NCI-H2171 treated with DMSO at 0.1 percent for 48 hours (cell line): Measurements from ENCODE around the gene MPP3.

Experiments used
- DNase-seq: peaks from one replicate; lab custom pipeline; 2025; lab: John Stamatoyannopoulos, UW

Gene MPP3

GRCh38 chr17:43832168-43832975 lies 574 bp downstream of the MPP3 start:
- peak; percentile 50 for DNase-seq

- DNase-seq, result no peak
Observed at GRCh38 chr17:43831633-43832032, 1.3 kb downstream of the MPP3 start.

GRCh38 chr17:43830510-43831140 lies 2.3 kb downstream of the MPP3 start:
- no peak for DNase-seq

- DNase-seq, result no peak
Observed at GRCh38 chr17:43829738-43830137, 3.2 kb downstream of the MPP3 start.

GRCh38 chr17:43827596-43827995 lies 5.3 kb downstream of the MPP3 start:
- no peak for DNase-seq

GRCh38 chr17:43826206-43826605 lies 6.7 kb downstream of the MPP3 start:
- DNase-seq, result no peak

- DNase-seq, result no peak
Observed at GRCh38 chr17:43825567-43825966, 7.4 kb downstream of the MPP3 start.

- no peak for DNase-seq
Observed at GRCh38 chr17:43823350-43824084, 9.4 kb downstream of the MPP3 start.

- no peak for DNase-seq
Observed at GRCh38 chr17:43822570-43823190, 10.3 kb downstream of the MPP3 start.

GRCh38 chr17:43820759-43821158 lies 12.2 kb downstream of the MPP3 start:
- no peak for DNase-seq

- no peak for DNase-seq
Observed at GRCh38 chr17:43818966-43819365, 14.0 kb downstream of the MPP3 start.

GRCh38 chr17:43817826-43818225 lies 15.1 kb downstream of the MPP3 start:
- DNase-seq, result no peak

- peak; percentile 37 for DNase-seq
Observed at GRCh38 chr17:43816336-43817320, 16.3 kb downstream of the MPP3 start.

GRCh38 chr17:43814714-43815113 lies 18.2 kb downstream of the MPP3 start:
- no peak for DNase-seq

GRCh38 chr17:43814026-43814425 lies 18.9 kb downstream of the MPP3 start:
- DNase-seq, result no peak

GRCh38 chr17:43813386-43813785 lies 19.6 kb downstream of the MPP3 start:
- no peak for DNase-seq

- no peak for DNase-seq
Observed at GRCh38 chr17:43812396-43813265, 20.3 kb downstream of the MPP3 start.

- DNase-seq, result no peak
Observed at GRCh38 chr17:43810823-43811222, 22.1 kb downstream of the MPP3 start.

- DNase-seq, result no peak
Observed at GRCh38 chr17:43810226-43810715, 22.7 kb downstream of the MPP3 start.

GRCh38 chr17:43809121-43809520 lies 23.8 kb downstream of the MPP3 start:
- no peak for DNase-seq
